ENCODE data around the gene GRK4.

GRK4 gene

DNA sequence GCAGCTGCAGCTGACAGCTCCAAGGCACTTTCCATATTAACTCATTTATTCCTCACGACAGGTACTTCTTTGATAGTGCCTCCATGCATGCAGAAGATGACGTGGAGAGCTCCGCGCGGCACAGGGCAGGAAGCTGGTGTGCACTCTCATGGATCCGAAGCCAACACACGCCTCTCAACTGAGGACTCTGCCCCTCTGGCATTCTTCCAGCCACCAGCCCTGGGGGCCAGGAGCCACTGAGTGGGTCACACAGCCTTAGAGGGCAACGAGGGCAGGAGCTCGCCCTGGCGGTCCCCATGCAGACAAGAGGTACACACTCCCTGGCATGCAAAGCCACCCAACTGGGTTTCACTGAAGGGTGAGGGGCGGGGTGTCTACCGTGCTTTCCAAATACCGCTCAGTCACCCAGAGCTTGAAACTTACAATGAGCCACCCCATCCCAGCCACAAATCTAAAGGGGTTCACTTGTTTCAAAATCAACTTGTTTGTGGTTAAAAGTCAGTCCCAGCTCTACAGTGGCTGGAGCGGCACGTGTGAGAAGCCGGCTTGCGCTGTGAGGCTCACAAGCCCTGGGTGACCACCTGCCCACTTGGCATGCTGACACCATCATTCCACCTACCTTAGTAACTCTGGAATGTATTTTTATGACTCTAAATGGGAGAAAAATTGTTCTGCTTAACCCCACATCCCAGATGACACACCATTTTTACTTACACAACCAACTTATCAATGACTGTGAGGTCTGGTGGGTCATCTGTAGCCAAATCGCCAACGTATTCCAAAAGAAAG, 16.4 kb upstream of the GRK4 start:
- TF ChIP-seq, protein P1, sequence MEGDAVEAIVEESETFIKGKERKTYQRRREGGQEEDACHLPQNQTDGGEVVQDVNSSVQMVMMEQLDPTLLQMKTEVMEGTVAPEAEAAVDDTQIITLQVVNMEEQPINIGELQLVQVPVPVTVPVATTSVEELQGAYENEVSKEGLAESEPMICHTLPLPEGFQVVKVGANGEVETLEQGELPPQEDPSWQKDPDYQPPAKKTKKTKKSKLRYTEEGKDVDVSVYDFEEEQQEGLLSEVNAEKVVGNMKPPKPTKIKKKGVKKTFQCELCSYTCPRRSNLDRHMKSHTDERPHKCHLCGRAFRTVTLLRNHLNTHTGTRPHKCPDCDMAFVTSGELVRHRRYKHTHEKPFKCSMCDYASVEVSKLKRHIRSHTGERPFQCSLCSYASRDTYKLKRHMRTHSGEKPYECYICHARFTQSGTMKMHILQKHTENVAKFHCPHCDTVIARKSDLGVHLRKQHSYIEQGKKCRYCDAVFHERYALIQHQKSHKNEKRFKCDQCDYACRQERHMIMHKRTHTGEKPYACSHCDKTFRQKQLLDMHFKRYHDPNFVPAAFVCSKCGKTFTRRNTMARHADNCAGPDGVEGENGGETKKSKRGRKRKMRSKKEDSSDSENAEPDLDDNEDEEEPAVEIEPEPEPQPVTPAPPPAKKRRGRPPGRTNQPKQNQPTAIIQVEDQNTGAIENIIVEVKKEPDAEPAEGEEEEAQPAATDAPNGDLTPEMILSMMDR (conservative IDR thresholded peaks at IDR 0.05; ENCODE audit: low read length) = no peak

DNA sequence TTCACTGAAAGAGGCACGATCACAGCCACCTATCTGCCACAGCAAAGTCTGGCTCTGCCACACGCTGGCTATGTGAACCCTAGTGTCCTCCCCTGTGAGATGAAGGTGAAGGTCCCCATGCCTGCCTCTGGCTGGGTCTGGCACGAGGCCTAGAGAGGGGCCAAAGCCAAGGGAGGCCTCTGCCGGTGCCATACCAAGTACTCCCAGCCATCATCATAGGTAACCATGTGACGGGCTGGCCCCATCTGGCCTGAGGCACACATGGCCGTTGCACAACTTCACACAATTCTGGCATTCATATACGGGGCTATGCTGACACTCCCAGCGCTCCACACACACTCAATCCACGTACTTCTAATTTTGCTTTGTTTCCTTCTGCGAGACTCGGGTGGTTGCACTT, 15.4 kb upstream of the GRK4 start:
- H3K4me3 ChIP-seq (ENCODE audit: low read length) = no peak overlapping the region
- no peak for DNase-seq (ENCODE audit: low read depth)
- TF ChIP-seq, protein P1 (conservative IDR thresholded peaks at IDR 0.05; ENCODE audit: low read length) = no peak

More for the DNA sequence above, 16.4 kb upstream of the GRK4 start:
- no peak overlapping the region for H3K4me3 ChIP-seq (ENCODE audit: low read length)
- DNase-seq (ENCODE audit: low read depth) = no peak

DNA sequence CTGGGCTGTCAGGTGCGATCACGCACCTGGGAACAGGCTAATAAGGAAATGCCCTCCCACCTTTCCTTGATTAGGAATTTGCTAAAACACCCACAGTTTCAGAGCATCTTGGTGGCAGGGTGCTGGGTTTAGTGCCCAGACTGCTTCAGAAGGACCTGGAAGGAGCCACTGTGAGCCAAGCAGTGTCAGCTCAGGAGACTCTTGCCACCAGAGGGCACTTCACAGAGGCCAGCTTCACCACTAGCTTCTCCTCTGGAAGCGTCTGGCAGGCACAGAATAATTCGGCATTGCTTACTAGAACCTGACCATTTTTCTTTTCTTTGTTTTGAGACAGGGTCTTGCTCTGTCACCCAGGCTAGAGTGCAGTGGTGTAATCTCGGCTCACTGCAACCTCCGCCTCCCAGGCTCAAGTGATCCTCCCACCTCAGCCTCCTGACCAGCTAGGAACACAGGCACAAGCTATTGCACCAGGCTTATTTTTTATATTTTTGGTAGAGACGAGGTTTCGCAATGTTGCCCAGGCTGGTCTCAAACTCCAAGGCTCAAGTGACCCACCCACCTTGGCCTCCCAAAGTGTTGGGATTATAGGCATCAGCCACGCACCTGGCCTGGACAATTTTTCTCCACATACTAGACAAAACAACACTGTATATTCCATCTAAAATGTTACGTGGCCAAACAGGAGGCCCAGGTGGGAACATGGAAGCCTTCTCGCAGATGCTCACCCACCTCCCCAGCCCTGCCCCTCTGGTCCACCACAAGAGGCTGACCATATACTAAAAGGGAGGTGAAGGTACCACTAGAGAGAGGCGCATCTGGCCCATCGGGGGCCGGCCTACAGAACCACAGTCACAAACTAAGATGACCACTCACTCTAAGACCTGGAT, 14.2 kb upstream of the GRK4 start:
- peak; percentile 39 for DNase-seq (ENCODE audit: low read depth)
- no peak overlapping the region for H3K4me3 ChIP-seq (ENCODE audit: low read length)
- TF ChIP-seq, protein P1 (conservative IDR thresholded peaks at IDR 0.05; ENCODE audit: low read length) = peak; percentile 58

DNA sequence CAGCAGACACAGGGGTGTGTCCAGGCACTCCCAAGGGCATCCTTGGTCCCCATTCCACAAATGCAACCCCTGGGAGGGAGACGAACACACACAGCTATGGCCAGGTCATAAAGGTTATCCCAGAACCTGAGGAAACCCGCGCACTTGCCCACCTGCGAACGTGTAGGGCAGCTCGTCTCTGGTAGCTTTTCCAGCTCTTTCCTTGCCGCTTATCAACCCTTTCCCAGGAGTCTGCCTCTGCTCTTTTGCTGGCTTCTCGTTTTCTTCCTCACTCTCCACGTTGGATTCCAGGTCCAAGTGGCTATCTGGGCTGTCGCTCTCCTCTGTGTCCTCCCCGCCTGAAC, 13.6 kb upstream of the GRK4 start:
- TF ChIP-seq, protein P1 (conservative IDR thresholded peaks at IDR 0.05; ENCODE audit: low read length) = no peak
- DNase-seq (ENCODE audit: low read depth) = no peak
- no peak overlapping the region for H3K4me3 ChIP-seq (ENCODE audit: low read length)

DNA sequence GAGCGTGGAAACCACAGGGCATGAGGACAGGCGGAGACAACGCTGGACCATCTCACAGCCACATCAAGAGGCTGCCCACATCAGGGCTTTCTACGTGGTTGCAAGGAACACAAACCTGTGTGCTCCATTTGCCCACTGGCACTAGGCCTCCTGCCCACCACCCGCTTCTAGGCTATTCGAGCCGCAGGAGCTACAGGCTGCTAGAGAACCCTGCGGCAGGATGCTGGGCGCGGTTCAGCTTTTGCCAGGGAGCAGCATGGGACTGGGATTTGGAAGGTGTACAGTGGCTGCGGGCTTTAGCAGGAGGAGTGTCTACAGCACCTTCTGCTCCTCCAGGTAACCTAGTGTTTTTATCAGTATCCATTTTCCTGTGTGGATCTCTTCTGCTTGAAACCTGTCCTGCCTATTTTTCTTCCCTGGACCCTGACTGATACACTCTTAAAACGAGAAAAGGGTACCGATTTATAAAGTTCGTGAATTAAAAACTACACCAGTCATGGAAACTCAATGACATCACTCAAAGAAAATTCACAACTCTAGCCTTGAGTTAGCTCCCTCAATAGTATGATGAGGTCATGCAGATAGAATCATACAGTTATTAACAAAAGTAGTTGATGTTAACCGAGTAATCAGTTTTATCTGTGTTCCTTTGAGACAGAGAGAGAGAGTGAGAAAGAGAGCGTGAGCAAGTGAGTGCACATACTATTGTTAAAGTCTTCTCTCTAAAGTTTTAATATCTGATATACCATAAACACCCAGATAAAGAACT, 13.0 kb upstream of the GRK4 start:
- no peak for DNase-seq (ENCODE audit: low read depth)
- H3K4me3 ChIP-seq (ENCODE audit: low read length) = no peak overlapping the region
- TF ChIP-seq, protein P1 (conservative IDR thresholded peaks at IDR 0.05; ENCODE audit: low read length) = no peak

DNA sequence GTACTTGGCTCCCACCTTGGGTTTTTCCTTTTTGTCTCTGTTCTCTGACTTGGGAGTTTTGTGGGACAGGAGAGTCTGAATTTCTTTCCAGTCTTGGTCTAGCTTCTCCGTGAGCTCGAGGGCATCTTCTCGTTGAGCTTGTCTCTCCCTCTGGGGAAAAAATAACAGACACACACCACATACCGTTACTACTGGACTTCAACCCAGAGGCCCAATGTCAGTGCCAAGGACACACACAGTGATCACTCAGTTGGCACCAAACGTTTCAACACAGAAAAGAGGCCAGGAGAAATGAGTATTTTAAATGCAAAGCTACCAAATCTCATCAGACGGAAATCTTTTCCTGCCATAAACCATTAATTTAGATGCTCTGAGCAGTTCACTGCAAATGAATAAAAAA, 9.9 kb upstream of the GRK4 start:
- TF ChIP-seq, protein P1 (conservative IDR thresholded peaks at IDR 0.05; ENCODE audit: low read length) = no peak
- no peak for DNase-seq (ENCODE audit: low read depth)

More for the DNA sequence above, 9.9 kb upstream of the GRK4 start:
- H3K4me3 ChIP-seq (ENCODE audit: low read length) = no peak overlapping the region

All from AG10803 (cell line).